SJSA1 (cell line): ENCODE data around the gene MTUS2. TPM values are rescaled to one million over a fixed set of nuclear protein-coding genes. Genes with fewer than 3 reads are reported as not detected.

Source experiments
- DNase-seq, 2 experiments: peaks; one replicate each; pipeline ENCODE4 v3.0.0-alpha.2; 2015 to 2020; ENCODE audit warnings: low spot score in 2 of 2, low read depth in 1 of 2
- H3K27ac ChIP-seq: fragments of 250-450 bp; sonication (Bioruptor Pico); 2 replicates; pipeline ENCODE4 v1.5.1; 2020; ENCODE audit warnings: mild to moderate bottlenecking, moderate library complexity
- H3K27me3 ChIP-seq: fragments of 250-450 bp; sonication (Bioruptor Pico); replicated peaks from 2 replicates; pipeline ENCODE4 v1.5.1; 2020; ENCODE audit warnings: mild to moderate bottlenecking, moderate library complexity
- H3K36me3 ChIP-seq: fragments of 250-450 bp; sonication (Bioruptor Pico); 2 replicates; pipeline ENCODE4 v1.5.1; 2020; ENCODE audit warnings: mild to moderate bottlenecking
- H3K4me1 ChIP-seq: fragments of 250-450 bp; sonication (Bioruptor Pico); replicated peaks from 2 replicates; pipeline ENCODE4 v1.6.1; 2021; ENCODE audit warnings: mild to moderate bottlenecking
- H3K4me3 ChIP-seq: fragments of 250-450 bp; sonication (Bioruptor Pico); 2 replicates; pipeline ENCODE4 v1.5.1; 2020; ENCODE audit warnings: mild to moderate bottlenecking
- H3K9me3 ChIP-seq: fragments of 250-450 bp; sonication (Bioruptor Pico); replicated peaks from 2 replicates; pipeline ENCODE4 v1.5.1; 2020; ENCODE audit warnings: mild to moderate bottlenecking
- total RNA-seq: library from RNA; depleted of rRNA; stranded (reverse); fragments of >200 nt; shearing (Covaris generic); gene quantifications from 2 replicates; pipeline ENCODE4 v1.2.3, GENCODE V29; 2014

The MTUS2 gene
- total RNA-seq, 1 experiment from 2014 or later: not detected

DNA sequence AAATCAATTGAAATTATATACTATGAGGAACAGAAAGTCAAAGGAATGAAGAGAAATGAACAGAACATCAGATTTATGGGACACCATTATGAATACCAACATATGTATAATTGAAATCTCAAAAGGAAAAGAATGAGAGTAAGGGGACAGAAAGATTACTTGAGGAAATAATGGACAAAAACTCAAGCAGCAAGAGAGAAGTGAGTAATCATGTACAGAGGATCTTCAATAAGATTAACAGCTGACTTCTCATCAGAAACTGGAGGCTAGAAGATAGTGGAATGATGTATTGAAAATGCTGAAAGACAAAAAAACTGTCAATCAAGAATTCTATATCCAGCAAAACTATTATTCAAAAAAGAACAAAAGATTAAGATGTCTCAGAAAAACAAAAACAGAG, 10.4 kb downstream of the MTUS2 start:
- Histone ChIP-seq H3K9me3 (peaks cover 3% of the 10 kb centered on the region; the same call in 1 of the 2 replicates), H3K27ac (no peak overlapping the region), H3K36me3 (no peaks in the 10 kb centered on the region), H3K27me3 (no peaks in the 10 kb centered on the region; the same call in 1 of the 2 replicates), H3K4me3 (no peak overlapping the region), H3K4me1 (no peaks in the 10 kb centered on the region)
- no peak for DNase-seq

DNA sequence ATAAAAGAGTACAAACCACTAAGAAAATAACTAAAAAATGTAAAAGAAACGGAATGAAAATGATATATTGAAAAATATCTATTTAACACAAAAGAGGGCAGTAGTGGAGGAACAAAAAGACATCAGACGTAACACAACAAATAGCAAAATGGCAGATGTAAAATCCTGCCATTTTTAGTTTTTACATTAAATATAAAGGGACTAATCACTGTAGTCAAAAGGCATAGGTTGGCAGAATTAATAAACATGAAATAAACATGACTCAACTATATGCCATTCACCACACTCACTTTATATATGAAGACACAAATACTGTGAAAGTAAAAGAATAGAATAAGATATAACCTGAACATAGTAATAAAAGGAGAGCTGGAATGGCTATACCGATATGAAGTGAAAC, 11.0 kb downstream of the MTUS2 start:
- DNase-seq: no peak
- Histone ChIP-seq H3K9me3 (peaks cover 3% of the 10 kb centered on the region; the same call in 1 of the 2 replicates), H3K4me3 (no peak overlapping the region), H3K36me3 (no peaks in the 10 kb centered on the region), H3K27ac (no peak overlapping the region), H3K27me3 (no peaks in the 10 kb centered on the region; the same call in 1 of the 2 replicates), H3K4me1 (no peaks in the 10 kb centered on the region)

DNA sequence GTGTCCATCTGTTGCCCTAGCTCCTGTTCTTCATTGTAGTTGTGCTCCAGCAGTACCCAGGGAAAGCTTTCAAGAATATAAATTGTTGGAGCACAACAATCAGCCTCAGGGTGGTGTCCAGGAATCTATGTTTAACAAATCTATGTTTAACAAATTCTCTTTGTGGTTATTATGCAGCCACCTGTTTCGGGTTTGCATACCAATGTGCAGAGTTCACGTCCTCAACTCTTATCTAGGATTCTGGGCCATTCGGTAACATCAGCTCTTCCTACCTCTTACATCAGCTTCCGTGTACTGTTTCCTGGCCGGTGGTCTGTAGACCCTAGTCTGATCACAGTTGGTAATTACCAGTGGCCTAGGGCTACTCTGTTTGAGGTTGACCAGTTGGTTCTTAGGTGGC, 17.0 kb downstream of the MTUS2 start:
- Histone ChIP-seq H3K4me1 (no peaks in the 10 kb centered on the region), H3K27me3 (no peaks in the 10 kb centered on the region; the same call in 1 of the 2 replicates), H3K9me3 (no peaks in the 10 kb centered on the region), H3K36me3 (no peaks in the 10 kb centered on the region), H3K4me3 (no peak overlapping the region), H3K27ac (no peak overlapping the region)
- DNase-seq: no peak

DNA sequence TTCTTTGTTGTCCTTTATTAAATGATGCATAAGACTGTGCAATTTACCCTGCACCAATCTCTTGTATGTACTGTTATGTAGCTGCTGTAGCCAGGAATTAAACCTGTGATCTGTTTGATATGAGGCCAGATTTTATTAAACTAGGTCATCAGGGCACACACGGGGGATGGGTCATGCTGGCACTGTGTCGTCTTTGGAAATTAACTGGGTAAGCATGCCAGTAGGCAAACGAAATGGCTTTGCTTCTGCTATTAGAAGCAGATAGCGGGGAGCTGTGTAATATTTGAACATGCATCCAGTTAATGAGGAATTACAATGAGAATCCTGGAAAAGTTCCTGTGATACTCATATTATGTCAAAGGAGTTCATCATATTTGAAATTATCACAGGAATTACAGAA, 23.5 kb downstream of the MTUS2 start:
- Histone ChIP-seq H3K4me3 (no peak overlapping the region), H3K27me3 (no peaks in the 10 kb centered on the region; the same call in 1 of the 2 replicates), H3K9me3 (no peaks in the 10 kb centered on the region), H3K27ac (no peak overlapping the region), H3K36me3 (no peaks in the 10 kb centered on the region), H3K4me1 (no peaks in the 10 kb centered on the region)
- DNase-seq: no peak

DNA sequence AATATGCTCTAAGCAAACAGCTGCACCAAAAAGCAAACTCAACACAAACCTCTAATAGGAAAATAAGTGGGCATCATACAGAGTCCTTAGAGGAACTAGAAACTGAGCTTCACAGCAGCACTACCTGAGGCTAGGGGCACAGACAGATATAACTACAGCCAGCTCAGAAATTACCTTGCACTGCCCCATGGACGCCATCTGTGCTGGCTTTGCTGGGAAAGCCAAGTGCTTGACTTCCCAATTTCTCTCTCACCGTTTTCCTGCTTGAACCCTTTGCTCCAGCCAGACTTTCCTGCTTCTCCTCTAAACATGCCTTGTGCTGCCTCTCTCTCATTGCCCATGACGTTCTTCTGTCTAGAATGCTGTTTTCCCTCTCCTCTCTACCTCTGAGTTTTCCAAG, 29.3 kb downstream of the MTUS2 start:
- Histone ChIP-seq H3K9me3 (no peaks in the 10 kb centered on the region), H3K27me3 (no peaks in the 10 kb centered on the region; the same call in 1 of the 2 replicates), H3K36me3 (no peaks in the 10 kb centered on the region), H3K27ac (no peak overlapping the region), H3K4me1 (no peaks in the 10 kb centered on the region), H3K4me3 (no peak overlapping the region)
- no peak for DNase-seq

DNA sequence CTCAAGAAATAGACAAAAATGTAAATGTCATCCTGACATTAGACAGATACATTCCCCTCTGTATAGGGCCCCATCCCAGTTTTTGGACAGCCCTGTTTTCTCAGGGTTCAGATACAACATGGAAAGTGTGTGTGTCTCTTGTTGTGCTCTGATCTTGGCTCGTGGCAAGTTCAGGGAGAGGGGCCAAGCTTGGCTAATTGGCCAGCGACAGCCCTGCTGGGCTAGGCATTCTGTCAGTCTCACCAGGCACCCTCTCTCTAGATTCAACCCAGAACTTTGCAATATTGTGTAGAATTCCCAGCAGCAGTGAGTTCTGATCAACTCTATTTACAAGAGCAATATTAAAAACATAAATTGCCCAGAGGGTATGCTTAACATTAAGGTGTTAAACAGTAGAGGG, 30.1 kb downstream of the MTUS2 start:
- no peaks in the 10 kb centered on the region for H3K4me1 ChIP-seq
- no peak for DNase-seq

DNA sequence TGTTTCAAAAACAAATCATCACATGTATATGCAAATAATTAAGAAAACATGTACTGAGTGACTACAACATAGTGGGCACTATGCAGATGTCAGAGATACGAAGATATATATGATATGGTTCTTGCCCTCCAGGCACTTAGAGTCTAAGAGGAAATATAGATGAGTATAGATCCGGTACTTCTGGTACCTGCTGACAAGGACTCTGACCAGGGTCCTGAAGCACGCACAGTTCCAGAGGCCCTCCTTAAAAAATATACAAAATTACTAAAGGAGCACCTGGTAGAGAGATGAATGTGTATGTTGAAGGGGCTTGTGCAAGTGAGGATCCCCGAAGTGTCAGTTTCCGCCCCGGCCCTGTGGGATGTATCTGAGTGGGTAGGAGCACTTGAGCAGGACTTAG, 31.3 kb downstream of the MTUS2 start:
- Histone ChIP-seq H3K36me3 (no peaks in the 10 kb centered on the region), H3K4me3 (no peak overlapping the region), H3K27ac (no peak overlapping the region), H3K9me3 (no peaks in the 10 kb centered on the region), H3K4me1 (no peaks in the 10 kb centered on the region), H3K27me3 (no peaks in the 10 kb centered on the region; the same call in 1 of the 2 replicates)
- DNase-seq: no peak

More for the DNA sequence above, 30.1 kb downstream of the MTUS2 start:
- H3K4me3 ChIP-seq: no peak overlapping the region
- no peaks in the 10 kb centered on the region; the same call in 1 of the 2 replicates for H3K27me3 ChIP-seq
- H3K27ac ChIP-seq: no peak overlapping the region
- H3K9me3 ChIP-seq: no peaks in the 10 kb centered on the region
- H3K36me3 ChIP-seq: no peaks in the 10 kb centered on the region

DNA sequence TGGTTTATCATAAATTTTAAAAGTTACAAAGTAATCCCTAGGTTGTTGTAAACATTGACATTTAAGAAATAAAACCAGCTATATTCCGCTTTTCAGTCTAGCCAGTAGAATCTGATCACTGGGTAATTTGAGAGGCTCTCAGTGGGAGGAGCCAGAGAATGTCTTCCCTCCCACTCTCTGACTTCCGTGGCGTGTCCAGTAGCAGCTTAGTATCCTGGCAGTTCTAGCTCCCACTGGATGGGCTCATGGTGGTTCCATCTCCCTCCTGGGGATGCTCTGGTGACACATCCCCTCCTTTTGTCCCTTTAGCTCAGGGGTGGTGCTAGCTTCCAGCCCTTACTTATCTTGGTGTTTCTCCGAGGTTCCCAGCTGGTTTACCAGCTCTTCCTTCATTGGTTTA, 34.5 kb downstream of the MTUS2 start:
- DNase-seq: no peak
- Histone ChIP-seq H3K9me3 (no peaks in the 10 kb centered on the region), H3K4me3 (no peak overlapping the region), H3K36me3 (no peaks in the 10 kb centered on the region), H3K4me1 (no peaks in the 10 kb centered on the region), H3K27ac (no peak overlapping the region), H3K27me3 (0 out of 2 replicates have a peak, but pooled peaks cover 6% of the 10 kb centered on the region)

DNA sequence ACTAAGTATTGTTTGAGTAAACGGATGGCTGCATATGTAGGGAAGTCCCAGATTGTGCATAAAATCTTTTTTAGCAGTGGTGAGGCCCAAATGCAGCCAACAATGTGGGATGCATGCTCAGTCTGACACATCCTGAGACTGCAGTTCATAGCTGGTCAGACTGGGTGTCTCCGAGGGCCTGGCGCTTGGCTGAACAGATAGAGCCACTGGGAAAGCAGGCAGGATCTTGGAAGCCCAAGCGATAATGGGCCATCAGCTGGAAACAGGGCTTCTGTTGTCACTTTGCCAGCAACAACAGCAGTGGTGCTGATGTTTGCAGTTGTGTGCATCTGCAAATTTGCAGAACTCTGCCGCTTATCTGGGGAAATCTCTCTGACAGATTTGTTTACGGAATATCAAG, 36.1 kb downstream of the MTUS2 start:
- Histone ChIP-seq H3K9me3 (no peaks in the 10 kb centered on the region), H3K4me3 (no peak overlapping the region), H3K4me1 (no peaks in the 10 kb centered on the region), H3K27me3 (0 out of 2 replicates have a peak, but pooled peaks cover 6% of the 10 kb centered on the region), H3K36me3 (no peaks in the 10 kb centered on the region), H3K27ac (no peak overlapping the region)
- DNase-seq: no peak

DNA sequence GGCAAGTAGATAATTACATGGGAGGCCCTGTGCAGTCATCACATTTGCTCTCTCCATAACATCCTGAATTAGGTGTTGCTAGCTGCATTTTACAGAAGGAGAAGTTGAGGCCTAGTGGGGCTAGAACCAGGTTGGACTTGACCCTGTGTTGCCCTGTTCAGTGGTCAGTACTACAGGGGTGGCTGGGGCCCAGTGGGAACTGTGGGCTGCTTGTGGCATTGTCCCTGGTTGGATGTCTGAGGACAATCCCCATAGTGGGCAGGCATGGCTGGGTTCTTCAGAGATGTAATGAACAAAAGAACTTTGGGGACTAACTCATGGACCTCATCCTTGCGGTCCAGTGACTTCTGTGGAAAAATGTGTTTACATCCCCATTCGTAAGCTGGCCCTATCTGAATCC, 38.9 kb downstream of the MTUS2 start:
- Histone ChIP-seq H3K27me3 (0 out of 2 replicates have a peak, but pooled peaks cover 6% of the 10 kb centered on the region), H3K36me3 (no peaks in the 10 kb centered on the region), H3K4me3 (no peak overlapping the region), H3K9me3 (no peaks in the 10 kb centered on the region), H3K27ac (no peak overlapping the region), H3K4me1 (no peaks in the 10 kb centered on the region)
- DNase-seq: no peak

DNA sequence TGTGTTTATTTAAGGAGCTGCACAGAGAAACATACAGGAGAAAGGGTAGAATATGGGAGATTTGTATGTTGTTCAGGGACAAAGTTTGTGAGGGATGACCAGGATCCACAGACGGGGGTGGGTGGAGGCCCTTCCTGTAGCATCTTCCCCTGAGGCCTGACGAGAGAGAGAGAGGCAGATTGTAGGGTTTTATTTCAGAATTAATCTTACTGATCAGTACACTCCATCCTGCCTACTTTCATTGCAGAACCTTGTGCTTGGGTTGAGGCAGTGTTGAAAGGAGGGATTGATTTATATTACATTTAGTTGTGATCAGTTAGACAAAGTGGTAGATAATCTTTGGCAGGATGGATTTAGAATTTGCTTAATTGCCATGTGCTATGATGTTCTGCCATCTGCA, 39.6 kb downstream of the MTUS2 start:
- Histone ChIP-seq H3K9me3 (no peaks in the 10 kb centered on the region), H3K36me3 (no peaks in the 10 kb centered on the region), H3K27me3 (0 out of 2 replicates have a peak, but pooled peaks cover 6% of the 10 kb centered on the region), H3K4me3 (no peak overlapping the region), H3K4me1 (no peaks in the 10 kb centered on the region), H3K27ac (no peak overlapping the region)
- DNase-seq: no peak

DNA sequence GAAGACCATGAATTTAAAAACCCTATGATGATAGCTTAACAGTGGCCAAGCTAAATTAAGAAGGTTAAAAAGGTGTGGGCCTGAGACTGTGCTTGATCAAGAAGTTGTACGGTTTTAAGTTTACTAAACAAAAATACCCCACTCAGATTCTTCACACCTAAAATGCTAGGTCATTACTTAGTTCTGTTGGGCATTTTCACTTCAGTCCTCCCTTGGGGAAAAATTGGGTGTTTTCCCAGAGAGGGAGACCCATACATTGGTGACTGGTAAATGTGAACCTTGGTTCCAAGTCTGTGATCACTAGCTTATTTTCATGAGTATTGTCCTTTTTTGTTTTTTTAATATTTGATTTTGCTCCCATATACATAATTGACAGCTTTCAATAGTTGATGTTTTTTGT, 44.4 kb downstream of the MTUS2 start:
- Histone ChIP-seq H3K4me3 (no peak overlapping the region), H3K27ac (no peak overlapping the region)

DNA sequence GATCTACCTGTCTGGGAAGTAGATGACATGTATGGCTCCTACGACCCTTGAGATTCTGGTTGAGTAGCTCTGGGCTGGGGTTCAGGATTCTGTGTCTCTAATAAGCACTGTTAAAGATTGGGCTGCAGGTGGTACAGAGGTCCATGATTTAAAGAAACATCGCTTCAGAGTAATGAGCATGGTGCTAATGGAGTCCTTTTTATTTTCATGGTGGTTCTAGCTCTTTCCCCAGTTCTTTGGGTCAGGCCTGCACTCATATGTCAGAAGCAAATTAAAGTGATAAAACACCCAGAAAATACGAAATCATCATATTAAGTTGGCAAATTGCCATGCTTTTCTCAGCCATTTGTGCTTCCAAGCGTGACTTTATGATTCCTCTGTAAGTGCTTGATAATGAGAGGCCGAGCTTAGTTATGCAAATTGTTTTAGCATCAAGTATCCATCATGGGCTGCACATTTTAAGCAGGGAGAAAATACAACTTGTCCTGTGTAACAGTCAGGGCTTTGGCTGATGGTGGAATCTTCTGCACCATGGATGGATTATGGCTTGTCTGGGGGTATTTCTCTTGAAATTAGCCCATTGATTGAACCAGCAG, 45.1 kb downstream of the MTUS2 start:
- no peaks in the 10 kb centered on the region for H3K4me1 ChIP-seq
- no peaks in the 10 kb centered on the region for H3K36me3 ChIP-seq
- H3K9me3 ChIP-seq: no peaks in the 10 kb centered on the region
- H3K4me3 ChIP-seq: no peak overlapping the region
- DNase-seq: no peak
- no peaks in the 10 kb centered on the region; the same call in 1 of the 2 replicates for H3K27me3 ChIP-seq
- no peak overlapping the region for H3K27ac ChIP-seq

More for the DNA sequence above, 44.4 kb downstream of the MTUS2 start:
- Histone ChIP-seq H3K4me1 (no peaks in the 10 kb centered on the region), H3K36me3 (no peaks in the 10 kb centered on the region), H3K27me3 (no peaks in the 10 kb centered on the region; the same call in 1 of the 2 replicates), H3K9me3 (no peaks in the 10 kb centered on the region)
- no peak for DNase-seq

DNA sequence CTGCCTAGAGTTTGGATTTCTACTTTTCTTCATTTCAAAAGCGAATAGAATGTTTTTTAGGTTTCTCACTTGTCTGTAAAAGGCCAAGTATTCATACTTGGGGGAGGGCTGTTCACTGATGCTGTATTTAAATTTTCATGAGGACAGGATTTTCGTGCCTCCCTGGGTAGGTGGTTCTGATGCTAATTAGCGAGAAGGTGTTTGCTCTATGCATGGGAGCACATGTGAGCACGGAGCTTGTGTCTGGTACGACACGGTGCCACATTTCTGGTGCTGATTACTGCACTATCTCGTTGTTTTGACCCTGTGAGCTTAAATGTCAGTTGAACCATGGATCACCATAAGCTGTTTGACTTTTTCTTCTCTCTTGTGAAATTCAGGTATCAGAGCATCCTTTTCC, 45.8 kb downstream of the MTUS2 start:
- Histone ChIP-seq H3K27ac (no peak overlapping the region), H3K27me3 (no peaks in the 10 kb centered on the region; the same call in 1 of the 2 replicates), H3K4me3 (no peak overlapping the region), H3K36me3 (no peaks in the 10 kb centered on the region), H3K9me3 (no peaks in the 10 kb centered on the region), H3K4me1 (no peaks in the 10 kb centered on the region)
- DNase-seq: no peak

DNA sequence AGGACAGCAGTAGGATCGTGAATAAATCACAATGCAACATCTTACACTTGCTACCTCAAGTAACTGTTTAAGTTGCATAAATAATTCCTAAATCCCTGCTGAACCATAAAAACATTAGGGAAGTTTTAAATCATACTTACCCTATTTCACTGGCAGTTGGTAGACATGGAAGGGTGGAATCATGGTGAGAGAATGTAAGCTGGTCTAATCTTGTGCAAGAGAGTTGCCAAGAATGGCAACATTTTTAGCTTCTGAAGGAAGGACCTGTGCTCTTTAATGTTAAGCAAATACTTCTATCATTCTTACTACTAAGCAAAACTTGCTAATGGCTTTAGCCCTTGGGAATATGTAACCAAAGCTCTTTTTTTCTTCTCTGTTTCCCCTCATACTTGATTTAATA, 46.8 kb downstream of the MTUS2 start:
- no peak for DNase-seq
- no peaks in the 10 kb centered on the region for H3K4me1 ChIP-seq
- H3K36me3 ChIP-seq: no peaks in the 10 kb centered on the region
- H3K27me3 ChIP-seq: no peaks in the 10 kb centered on the region; the same call in 1 of the 2 replicates
- no peak overlapping the region for H3K4me3 ChIP-seq
- H3K9me3 ChIP-seq: no peaks in the 10 kb centered on the region
- no peak overlapping the region for H3K27ac ChIP-seq
